Muscle layer of duodenum (tissue), 2 donors: ENCODE measurements around the gene STK24.

Source experiments
- H3K27ac ChIP-seq: one replicate; pipeline ENCODE4 v1.7.0; 2013; ENCODE audit warnings: mild to moderate bottlenecking, low read length
- H3K27me3 ChIP-seq: one replicate; pipeline ENCODE4 v1.7.0; 2013; ENCODE audit warnings: low read depth, mild to moderate bottlenecking, control low read depth, low read length
- H3K36me3 ChIP-seq, 2 donors: one replicate each; pipeline ENCODE4 v1.7.0; 2013; ENCODE audit warnings: low read length in 2 of 2, control low read depth in 1 of 2, mild to moderate bottlenecking in 1 of 2; ENCODE audit not compliant: insufficient read depth in 2 of 2, control insufficient read depth in 1 of 2
- H3K4me1 ChIP-seq, 2 donors: one replicate each; pipeline ENCODE4 v1.7.0; 2013; ENCODE audit warnings: low read length in 2 of 2, mild to moderate bottlenecking in 2 of 2, control low read depth in 1 of 2, moderate library complexity in 1 of 2; ENCODE audit not compliant: insufficient read depth in 2 of 2, control insufficient read depth in 1 of 2
- H3K4me3 ChIP-seq, 2 donors: one replicate each; pipeline ENCODE4 v1.7.0; 2013; ENCODE audit warnings: low read length in 2 of 2, low read depth in 1 of 2, mild to moderate bottlenecking in 1 of 2
- H3K9me3 ChIP-seq, 2 donors: one replicate each; pipeline ENCODE4 v1.7.0; 2013; ENCODE audit warnings: low read length in 2 of 2, control low read depth in 1 of 2, mild to moderate bottlenecking in 1 of 2; ENCODE audit not compliant: control insufficient read depth in 1 of 2
- donor health status: healthy.

Gene STK24

DNA sequence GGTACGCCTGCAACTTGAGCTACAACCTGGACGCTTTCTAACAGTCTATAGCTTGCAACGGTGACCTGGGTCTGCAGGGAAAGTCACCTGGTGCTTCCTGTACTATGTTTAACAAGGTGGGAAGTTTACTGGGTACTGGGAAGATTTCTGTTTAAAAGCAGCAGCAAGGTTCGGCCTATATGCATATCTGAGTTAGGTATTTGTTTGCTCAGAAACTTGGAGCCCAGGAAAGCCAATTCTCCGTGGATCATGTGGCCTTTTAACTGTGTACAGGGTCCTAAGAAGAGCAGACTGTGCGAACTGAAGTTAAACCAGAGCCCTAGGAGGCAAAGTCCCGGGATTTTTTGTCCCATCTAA lies 103.1 kb downstream of the STK24 start:
- H3K9me3 ChIP-seq = no peaks in the 10 kb centered on the region
- H3K4me1 ChIP-seq = peaks cover 7 to 27% of the 10 kb centered on the region in 2 donors
- H3K27ac ChIP-seq = no peak overlapping the region
- peaks cover 22 to 36% of the 10 kb centered on the region in 2 donors for H3K36me3 ChIP-seq
- no peak overlapping the region for H3K4me3 ChIP-seq
- no peaks in the 10 kb centered on the region for H3K27me3 ChIP-seq

DNA sequence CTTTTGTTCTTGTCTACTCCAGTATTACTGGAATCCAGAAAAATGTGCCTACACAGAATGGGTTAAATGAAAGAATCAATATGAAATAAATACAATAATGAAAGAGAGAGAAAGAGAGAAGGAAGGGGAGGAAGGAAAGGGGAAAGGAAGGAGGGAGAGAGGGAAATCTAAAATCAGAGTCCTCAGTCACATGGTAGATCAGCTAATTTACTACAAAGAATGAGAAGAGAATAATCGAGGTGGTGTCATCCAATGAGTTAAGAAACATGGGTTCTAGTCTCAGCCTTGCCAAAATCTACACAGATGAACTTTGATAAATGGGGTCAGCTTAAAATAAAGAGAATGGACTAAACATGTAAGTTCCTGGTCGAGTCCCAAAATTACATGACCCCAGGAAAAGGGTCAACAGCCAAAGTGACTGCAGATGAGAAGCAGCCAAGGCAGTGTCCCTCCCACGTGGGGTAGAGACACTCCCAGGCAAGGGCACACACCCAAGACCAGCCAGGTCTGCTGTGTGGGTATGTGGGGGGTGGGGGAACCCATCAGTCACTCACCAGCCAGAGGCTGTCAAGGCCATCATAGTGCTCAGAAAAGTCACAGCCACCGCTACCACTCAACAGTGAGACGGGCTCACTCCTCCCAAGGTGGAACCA lies 103.6 kb downstream of the STK24 start:
- Histone ChIP-seq H3K36me3 (peaks cover 22 to 36% of the 10 kb centered on the region in 2 donors), H3K4me3 (no peak overlapping the region), H3K27ac (no peak overlapping the region), H3K4me1 (peaks cover 7 to 26% of the 10 kb centered on the region in 2 donors), H3K27me3 (no peaks in the 10 kb centered on the region), H3K9me3 (no peaks in the 10 kb centered on the region)

DNA sequence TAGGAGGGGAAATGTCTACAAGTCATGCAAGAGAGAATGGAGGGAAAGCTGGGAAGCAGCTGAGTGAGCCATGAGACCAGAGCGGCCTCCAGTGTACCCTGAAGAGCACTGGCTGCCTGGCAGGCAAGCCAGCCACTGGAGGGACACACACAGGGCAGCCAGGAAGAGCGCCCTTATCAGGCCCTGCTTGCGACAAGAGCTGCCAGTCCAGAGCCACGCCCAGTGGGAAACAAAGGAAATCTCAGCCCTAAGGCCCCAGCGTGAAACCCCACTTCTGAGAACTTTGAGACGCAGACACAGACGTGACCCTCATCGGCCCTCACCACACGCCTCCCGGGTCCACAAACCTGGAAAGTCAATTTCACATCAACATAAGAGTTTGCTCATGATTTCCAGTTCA lies 105.0 kb downstream of the STK24 start:
- H3K4me1 ChIP-seq = peaks cover 3 to 19% of the 10 kb centered on the region in 2 donors
- H3K4me3 ChIP-seq = no peak overlapping the region
- H3K36me3 ChIP-seq = peaks cover 30 to 36% of the 10 kb centered on the region in 2 donors
- no peaks in the 10 kb centered on the region for H3K9me3 ChIP-seq
- no peak overlapping the region for H3K27ac ChIP-seq
- H3K27me3 ChIP-seq = no peaks in the 10 kb centered on the region

DNA sequence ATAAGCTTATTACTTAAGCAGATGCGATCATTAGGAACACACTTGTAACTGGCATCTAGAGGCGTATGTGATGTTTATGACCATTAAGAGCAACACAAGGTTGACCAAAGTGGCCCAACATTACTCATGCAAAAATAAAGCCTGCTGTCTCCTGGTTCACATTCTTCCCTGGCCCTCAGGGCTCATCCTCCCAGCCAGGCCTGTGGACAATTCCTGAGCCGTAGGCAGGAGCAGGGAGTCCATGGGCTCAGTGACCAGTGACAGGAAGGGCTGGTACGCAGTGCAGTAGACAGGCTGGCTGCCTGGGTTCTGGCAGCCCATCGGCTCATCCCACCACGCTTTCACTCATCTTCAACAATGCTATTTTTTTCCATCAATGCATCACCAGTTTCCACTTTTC lies 106.0 kb downstream of the STK24 start:
- peaks cover 34 to 36% of the 10 kb centered on the region in 2 donors for H3K36me3 ChIP-seq
- H3K4me1 ChIP-seq = peaks cover 0 to 9% of the 10 kb centered on the region in 2 donors
- no peaks in the 10 kb centered on the region for H3K9me3 ChIP-seq
- no peak overlapping the region for H3K27ac ChIP-seq
- no peaks in the 10 kb centered on the region for H3K27me3 ChIP-seq
- no peak overlapping the region for H3K4me3 ChIP-seq

DNA sequence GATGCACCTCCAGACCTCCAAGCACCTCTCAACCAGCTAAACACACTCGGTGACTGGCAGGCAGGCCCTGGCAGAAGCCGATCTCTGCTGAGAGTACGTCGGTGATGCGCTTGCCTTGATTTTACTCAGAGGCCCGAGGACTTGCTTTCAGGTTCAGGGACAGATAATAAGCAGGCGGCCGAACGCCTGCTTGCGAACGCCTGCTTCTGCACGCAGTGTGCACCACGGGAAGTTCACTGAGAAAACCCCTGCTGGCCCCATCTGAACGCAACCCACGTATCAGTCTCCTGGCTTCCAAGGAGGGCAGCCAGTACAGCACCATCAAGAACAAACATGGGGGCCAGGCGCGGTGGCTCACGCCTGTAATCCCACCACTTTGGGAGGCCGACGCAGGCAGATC lies 108.0 kb downstream of the STK24 start:
- Histone ChIP-seq H3K36me3 (peaks cover 32 to 43% of the 10 kb centered on the region in 2 donors), H3K9me3 (no peaks in the 10 kb centered on the region), H3K27me3 (no peaks in the 10 kb centered on the region), H3K27ac (no peak overlapping the region), H3K4me1 (no peaks in the 10 kb centered on the region), H3K4me3 (no peak overlapping the region)

DNA sequence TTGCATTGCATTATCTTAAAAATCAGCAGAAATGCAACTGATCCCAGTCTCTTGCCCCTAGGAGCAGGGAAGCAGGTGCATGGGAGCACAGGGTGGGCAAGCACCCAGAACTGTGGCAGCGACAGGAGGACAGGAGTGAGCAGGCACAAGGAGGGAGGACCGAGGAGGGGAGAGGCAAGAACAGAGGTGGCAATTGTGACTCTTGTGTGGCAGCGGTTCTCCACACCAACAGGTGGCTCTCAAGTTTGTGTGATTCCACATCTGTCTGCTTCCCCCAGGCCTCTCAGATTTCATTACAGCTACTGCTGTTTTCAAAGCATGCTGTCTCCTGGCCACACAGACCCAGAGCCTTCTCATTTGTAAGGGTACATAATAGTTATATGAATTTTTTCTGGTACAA lies 108.5 kb downstream of the STK24 start:
- no peak overlapping the region for H3K27ac ChIP-seq

DNA sequence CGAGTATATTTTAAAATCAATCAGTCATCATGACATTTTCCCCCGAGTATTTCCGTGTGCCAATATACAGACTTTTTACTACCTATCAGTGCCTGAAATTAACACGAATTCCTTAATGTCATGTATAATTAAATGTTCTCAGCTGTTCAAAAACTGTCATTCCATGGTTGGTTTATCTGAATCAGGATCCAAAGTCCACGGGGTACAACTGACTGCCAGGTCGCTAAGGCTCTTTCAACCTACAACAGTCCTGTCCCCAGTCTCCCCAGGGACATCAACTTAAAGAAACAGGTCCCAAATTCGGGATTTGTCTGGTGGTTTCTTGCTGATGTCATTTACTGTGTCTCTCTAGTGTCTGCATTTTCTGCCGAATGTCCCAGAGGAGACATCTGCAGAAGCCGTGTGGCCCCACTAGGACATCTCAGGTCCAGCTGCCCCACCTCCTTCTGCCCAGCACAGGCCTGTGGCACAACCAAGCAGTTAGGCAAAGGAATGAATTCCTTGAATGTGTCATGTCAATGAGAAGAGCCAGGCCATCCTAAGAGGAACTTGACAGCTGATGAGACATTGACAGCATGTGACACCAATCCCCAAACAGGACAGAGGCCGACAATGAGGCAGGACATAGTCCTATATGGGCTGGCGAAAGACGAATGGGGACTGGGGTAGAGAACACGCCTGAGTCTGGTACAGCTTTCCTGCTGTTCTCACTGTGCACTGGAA lies 109.5 kb downstream of the STK24 start:
- no peak overlapping the region for H3K27ac ChIP-seq
- no peaks in the 10 kb centered on the region for H3K27me3 ChIP-seq
- H3K36me3 ChIP-seq = peaks cover 28 to 39% of the 10 kb centered on the region in 2 donors
- H3K9me3 ChIP-seq = no peaks in the 10 kb centered on the region
- no peak overlapping the region for H3K4me3 ChIP-seq
- H3K4me1 ChIP-seq = no peaks in the 10 kb centered on the region

More for the DNA sequence above, 108.5 kb downstream of the STK24 start:
- no peaks in the 10 kb centered on the region for H3K27me3 ChIP-seq
- H3K36me3 ChIP-seq = peaks cover 31 to 43% of the 10 kb centered on the region in 2 donors
- H3K4me1 ChIP-seq = no peaks in the 10 kb centered on the region
- no peaks in the 10 kb centered on the region for H3K9me3 ChIP-seq
- no peak overlapping the region for H3K4me3 ChIP-seq

DNA sequence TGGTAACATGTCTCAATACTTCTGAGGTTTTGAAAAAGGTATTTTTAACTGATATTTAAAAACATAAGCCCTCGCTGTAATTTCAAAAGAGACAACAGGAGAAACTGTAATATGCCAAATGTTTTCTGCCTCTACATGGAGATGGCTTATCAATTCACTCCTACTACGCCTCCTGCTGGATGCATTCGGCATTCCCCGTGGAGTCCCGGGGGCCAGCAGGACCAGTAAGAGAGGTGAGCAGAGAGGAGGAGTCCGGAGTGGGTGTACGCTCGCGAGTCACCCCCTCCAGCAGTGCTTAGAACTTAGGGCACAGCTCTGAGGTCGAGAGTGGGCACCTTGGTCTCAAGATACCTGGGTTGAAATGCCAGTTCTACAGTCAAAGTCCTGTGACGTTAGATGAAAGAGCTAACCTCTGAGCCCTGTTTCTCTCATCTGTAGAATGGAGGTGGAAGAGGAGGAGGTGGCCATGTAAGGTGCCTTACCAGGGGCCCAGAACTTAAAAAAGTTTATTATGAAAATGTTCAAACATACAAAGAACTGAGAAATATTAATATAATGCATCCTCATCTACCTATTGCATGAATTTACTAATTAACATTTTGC lies 110.2 kb downstream of the STK24 start:
- no peak overlapping the region for H3K4me3 ChIP-seq
- no peaks in the 10 kb centered on the region for H3K4me1 ChIP-seq
- H3K9me3 ChIP-seq = no peaks in the 10 kb centered on the region
- H3K27ac ChIP-seq = no peak overlapping the region
- H3K27me3 ChIP-seq = no peaks in the 10 kb centered on the region
- peaks cover 22 to 35% of the 10 kb centered on the region in 2 donors for H3K36me3 ChIP-seq

DNA sequence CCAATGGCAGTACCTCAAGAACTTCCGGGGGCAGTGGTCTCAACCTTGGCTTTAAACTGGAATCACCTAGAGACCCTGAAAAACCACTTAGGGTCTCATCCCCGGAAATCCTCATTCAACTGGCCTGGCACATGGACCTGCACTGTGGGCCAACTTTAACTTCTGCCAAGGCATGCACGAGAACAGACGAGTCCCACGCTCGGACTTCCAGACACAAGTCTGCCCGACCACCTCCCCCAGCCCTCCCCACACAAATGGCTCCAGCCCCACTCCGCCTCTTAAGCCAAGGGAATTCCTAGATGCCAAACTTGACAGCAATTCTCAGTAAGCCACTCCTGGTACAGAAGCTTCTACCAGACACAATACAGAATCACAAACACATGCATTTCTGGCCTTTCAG lies 114.0 kb downstream of the STK24 start:
- H3K9me3 ChIP-seq = no peaks in the 10 kb centered on the region
- H3K4me1 ChIP-seq = no peaks in the 10 kb centered on the region
- no peaks in the 10 kb centered on the region for H3K27me3 ChIP-seq
- H3K27ac ChIP-seq = no peak overlapping the region
- peaks cover 40 to 64% of the 10 kb centered on the region in 2 donors for H3K36me3 ChIP-seq
- no peak overlapping the region for H3K4me3 ChIP-seq

DNA sequence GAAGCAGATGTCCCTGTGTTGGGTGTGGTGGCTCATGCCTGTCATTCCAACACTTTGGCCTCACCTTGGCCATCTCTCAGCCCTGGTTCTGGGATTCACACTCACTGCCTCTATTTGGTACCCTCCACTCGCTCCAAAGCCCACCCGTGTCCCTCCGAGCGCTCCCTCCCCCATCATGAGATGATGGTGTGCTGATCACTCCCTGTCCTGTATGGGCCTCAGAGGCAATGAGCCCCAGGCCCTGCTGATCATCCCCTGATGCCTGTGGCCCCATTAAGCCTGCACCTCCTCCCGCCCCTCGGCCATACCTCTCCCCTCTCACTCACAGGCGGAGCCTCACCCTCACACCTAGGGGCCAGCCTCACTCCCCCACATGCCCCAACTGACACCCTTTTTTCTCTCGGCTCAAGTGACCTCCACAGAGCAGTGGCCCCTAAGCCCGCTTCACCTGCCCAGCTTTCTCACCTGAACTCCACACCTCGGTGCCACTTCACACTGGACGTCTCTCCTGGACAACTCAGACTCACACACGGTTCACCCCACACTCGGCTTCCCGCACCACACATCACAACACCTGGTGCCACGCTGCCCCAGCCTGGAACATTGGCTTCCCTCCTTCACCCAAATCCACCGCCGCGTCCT lies 114.5 kb downstream of the STK24 start:
- H3K36me3 ChIP-seq = peaks cover 44 to 62% of the 10 kb centered on the region in 2 donors
- no peaks in the 10 kb centered on the region for H3K4me1 ChIP-seq
- H3K9me3 ChIP-seq = no peaks in the 10 kb centered on the region
- no peak overlapping the region for H3K27ac ChIP-seq
- H3K27me3 ChIP-seq = no peaks in the 10 kb centered on the region
- H3K4me3 ChIP-seq = no peak overlapping the region

DNA sequence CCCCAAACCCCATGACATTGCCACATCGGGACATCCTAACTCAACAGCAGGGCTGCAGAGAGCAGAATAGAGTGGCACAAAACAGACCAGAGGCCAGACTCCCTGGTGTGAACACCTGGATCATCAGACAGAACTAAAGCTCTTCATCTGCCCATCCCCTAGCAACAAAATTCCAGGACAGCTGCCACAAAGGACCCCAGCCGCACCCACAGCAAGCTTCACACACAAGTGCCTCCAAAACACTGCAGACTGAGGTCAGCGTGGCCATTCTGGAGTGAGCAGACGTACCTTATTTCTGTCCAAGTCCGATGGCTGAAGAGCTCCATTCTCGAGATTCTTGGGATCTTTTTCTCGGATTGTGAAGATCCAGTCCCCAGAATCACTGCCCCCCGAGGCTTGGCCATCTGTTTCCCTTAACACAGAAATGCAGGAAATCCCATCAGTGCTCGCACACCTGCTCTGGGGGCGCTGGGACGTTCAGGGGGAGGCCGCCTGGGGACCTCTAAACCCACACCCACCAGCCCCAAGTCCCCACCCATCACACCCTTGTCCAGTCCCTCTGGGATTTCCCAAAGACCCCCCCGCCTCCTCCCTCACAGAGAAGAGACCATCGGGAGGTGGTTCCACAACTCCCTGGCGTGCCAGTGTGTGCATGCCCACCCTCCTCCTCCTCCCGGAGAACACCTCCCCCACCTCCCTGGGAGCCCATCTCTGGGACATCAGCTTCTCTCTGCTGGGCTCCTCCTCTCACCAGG lies 115.2 kb downstream of the STK24 start:
- Histone ChIP-seq H3K27ac (no peak overlapping the region), H3K4me3 (no peak overlapping the region), H3K9me3 (no peaks in the 10 kb centered on the region), H3K36me3 (peaks cover 49 to 68% of the 10 kb centered on the region in 2 donors), H3K4me1 (no peaks in the 10 kb centered on the region), H3K27me3 (no peaks in the 10 kb centered on the region)
